Measurements from ENCODE around the gene CCDC197.
A peak's percentile ranks its signal among the peaks of the same experiment; 100 is the strongest.

CCDC197 gene

GRCh38 chr14:94029671-94030203, 32.6 kb downstream of the CCDC197 start:
- Mint-ChIP-seq H3K27ac (no peak overlapping the region), H3K27me3 (no peaks in the 10 kb centered on the region), H3K9me3 (no peaks in the 10 kb centered on the region), H3K4me1 (peaks cover 14% of the 10 kb centered on the region), H3K4me3 (no peak overlapping the region)
- DNase-seq = no peak
- ATAC-seq = no peak

GRCh38 chr14:94030571-94030970, 33.5 kb downstream of the CCDC197 start:
- no peak for DNase-seq
- no peak overlapping the region for H3K4me3 Mint-ChIP-seq
- H3K9me3 Mint-ChIP-seq = no peaks in the 10 kb centered on the region
- H3K27ac Mint-ChIP-seq = no peak overlapping the region
- peaks cover 14% of the 10 kb centered on the region for H3K4me1 Mint-ChIP-seq
- no peaks in the 10 kb centered on the region for H3K27me3 Mint-ChIP-seq
- ATAC-seq = no peak

- Mint-ChIP-seq H3K9me3 (no peaks in the 10 kb centered on the region), H3K4me1 (peaks cover 9% of the 10 kb centered on the region), H3K27ac (no peak overlapping the region), H3K4me3 (no peak overlapping the region), H3K27me3 (no peaks in the 10 kb centered on the region)
- no peak for ATAC-seq
- no peak for DNase-seq
These were observed 34.2 kb downstream of the CCDC197 start for GRCh38 chr14:94031161-94031882.

GRCh38 chr14:94031883-94032279, 34.8 kb downstream of the CCDC197 start:
- Mint-ChIP-seq H3K27me3 (no peaks in the 10 kb centered on the region), H3K27ac (no peak overlapping the region), H3K4me1 (peaks cover 14% of the 10 kb centered on the region), H3K9me3 (no peaks in the 10 kb centered on the region), H3K4me3 (no peak overlapping the region)
- ATAC-seq (no peak), DNase-seq (no peak)

GRCh38 chr14:94034886-94035285, 37.8 kb downstream of the CCDC197 start:
- no peak for ATAC-seq
- no peak for DNase-seq
- no peaks in the 10 kb centered on the region for H3K27me3 Mint-ChIP-seq
- no peak overlapping the region for H3K27ac Mint-ChIP-seq
- no peaks in the 10 kb centered on the region for H3K9me3 Mint-ChIP-seq
- H3K4me3 Mint-ChIP-seq = no peak overlapping the region
- peaks cover 7% of the 10 kb centered on the region for H3K4me1 Mint-ChIP-seq

GRCh38 chr14:94036313-94037167, 39.4 kb downstream of the CCDC197 start:
- no peaks in the 10 kb centered on the region for H3K27me3 Mint-ChIP-seq
- H3K4me1 Mint-ChIP-seq = peaks cover 7% of the 10 kb centered on the region
- peak; percentile 74 to 75 for DNase-seq
- no peaks in the 10 kb centered on the region for H3K9me3 Mint-ChIP-seq
- H3K4me3 Mint-ChIP-seq = no peak overlapping the region
- ATAC-seq = peak; percentile 96
- no peak overlapping the region for H3K27ac Mint-ChIP-seq

GRCh38 chr14:94037954-94038353, 40.9 kb downstream of the CCDC197 start:
- no peak overlapping the region for H3K27ac Mint-ChIP-seq
- peaks cover 7% of the 10 kb centered on the region for H3K4me1 Mint-ChIP-seq
- ATAC-seq = no peak
- no peaks in the 10 kb centered on the region for H3K27me3 Mint-ChIP-seq
- no peaks in the 10 kb centered on the region for H3K9me3 Mint-ChIP-seq
- DNase-seq = no peak
- H3K4me3 Mint-ChIP-seq = no peak overlapping the region

GRCh38 chr14:94038510-94038909, 41.4 kb downstream of the CCDC197 start:
- H3K9me3 Mint-ChIP-seq = no peaks in the 10 kb centered on the region
- ATAC-seq = no peak
- H3K27me3 Mint-ChIP-seq = no peaks in the 10 kb centered on the region
- peaks cover 7% of the 10 kb centered on the region for H3K4me1 Mint-ChIP-seq
- no peak overlapping the region for H3K4me3 Mint-ChIP-seq
- H3K27ac Mint-ChIP-seq = no peak overlapping the region
- no peak for DNase-seq

- no peak for DNase-seq
- Mint-ChIP-seq H3K4me1 (peaks cover 7% of the 10 kb centered on the region), H3K4me3 (no peak overlapping the region), H3K9me3 (no peaks in the 10 kb centered on the region), H3K27ac (peak overlapping the region in 1 of 2 donors; percentile 49), H3K27me3 (no peaks in the 10 kb centered on the region)
- ATAC-seq = no peak
These were observed 42.0 kb downstream of the CCDC197 start for GRCh38 chr14:94038921-94039629.

- ATAC-seq (no peak), DNase-seq (no peak)
- Mint-ChIP-seq H3K4me3 (no peak overlapping the region), H3K9me3 (no peaks in the 10 kb centered on the region), H3K27ac (no peak overlapping the region), H3K4me1 (peaks cover 7% of the 10 kb centered on the region), H3K27me3 (no peaks in the 10 kb centered on the region)
These were observed 43.1 kb downstream of the CCDC197 start for GRCh38 chr14:94040247-94040646.

GRCh38 chr14:94040796-94041195, 43.7 kb downstream of the CCDC197 start:
- no peaks in the 10 kb centered on the region for H3K9me3 Mint-ChIP-seq
- ATAC-seq = no peak
- DNase-seq = no peak
- no peaks in the 10 kb centered on the region for H3K27me3 Mint-ChIP-seq
- H3K4me1 Mint-ChIP-seq = peaks cover 7% of the 10 kb centered on the region
- H3K4me3 Mint-ChIP-seq = no peak overlapping the region
- no peak overlapping the region for H3K27ac Mint-ChIP-seq

GRCh38 chr14:94041551-94042346, 44.6 kb downstream of the CCDC197 start:
- Mint-ChIP-seq H3K9me3 (no peaks in the 10 kb centered on the region), H3K27ac (peak overlapping the region; percentile 0 to 2), H3K4me3 (no peak overlapping the region), H3K27me3 (no peaks in the 10 kb centered on the region), H3K4me1 (peaks cover 2% of the 10 kb centered on the region)
- ATAC-seq (no peak), DNase-seq (no peak)

GRCh38 chr14:94042433-94043091, 45.5 kb downstream of the CCDC197 start:
- Mint-ChIP-seq H3K9me3 (no peaks in the 10 kb centered on the region), H3K4me1 (no peaks in the 10 kb centered on the region), H3K27ac (no peak overlapping the region), H3K4me3 (no peak overlapping the region), H3K27me3 (no peaks in the 10 kb centered on the region)
- DNase-seq (no peak), ATAC-seq (no peak)

- no peak overlapping the region for H3K4me3 Mint-ChIP-seq
- ATAC-seq = peak; percentile 8
- H3K9me3 Mint-ChIP-seq = no peaks in the 10 kb centered on the region
- H3K27ac Mint-ChIP-seq = no peak overlapping the region
- H3K4me1 Mint-ChIP-seq = no peaks in the 10 kb centered on the region
- no peak for DNase-seq
- no peaks in the 10 kb centered on the region for H3K27me3 Mint-ChIP-seq
These were observed 46.1 kb downstream of the CCDC197 start for GRCh38 chr14:94043111-94043755.

Measured in stimulated activated naive CD8-positive, alpha-beta T cell treated with anti-CD3 and anti-CD28 coated beads, Interleukin-15, amount 100 ng/mL, for 72 hours (primary cell).